H9 (cell line): ENCODE results near the gene ENOX1. TPM values are rescaled to one million over a fixed set of nuclear protein-coding genes. Genes with fewer than 3 reads are reported as not detected.

Source experiments
- DNase-seq: peaks from one replicate; pipeline ENCODE4 v3.0.0-alpha.2; 2017
- H2AFZ ChIP-seq: one replicate; pipeline ENCODE4 v1.6.1; 2013; ENCODE audit warnings: mild to moderate bottlenecking, low read length, control low read depth, moderate library complexity
- H2AK5ac ChIP-seq: 2 replicates; pipeline ENCODE4 v1.6.1; 2013; ENCODE audit warnings: low read length, control low read depth, mixed read lengths; ENCODE audit not compliant: insufficient read length
- H2BK120ac ChIP-seq: one replicate; pipeline ENCODE4 v1.6.1; 2013; ENCODE audit warnings: low read depth, mild to moderate bottlenecking, low read length, control low read depth, inconsistent platforms; ENCODE audit not compliant: poor library complexity, severe bottlenecking
- H2BK12ac ChIP-seq: 2 replicates; pipeline ENCODE4 v1.6.1; 2013; ENCODE audit warnings: low read length, control low read depth, mixed read lengths, low read depth; ENCODE audit not compliant: insufficient read length
- H2BK15ac ChIP-seq: 2 replicates; pipeline ENCODE4 v1.6.1; 2013; ENCODE audit warnings: low read depth, low read length, control low read depth
- H2BK20ac ChIP-seq: one replicate; pipeline ENCODE4 v1.6.1; 2013; ENCODE audit warnings: low read depth, mild to moderate bottlenecking, low read length, control low read depth, inconsistent platforms; ENCODE audit not compliant: poor library complexity, severe bottlenecking
- H2BK5ac ChIP-seq: 2 replicates; pipeline ENCODE4 v1.6.1; 2013; ENCODE audit warnings: low read length, control low read depth, mixed read lengths; ENCODE audit not compliant: insufficient read length
- H3K14ac ChIP-seq: 2 replicates; pipeline ENCODE4 v1.6.1; 2013; ENCODE audit warnings: low read length, control low read depth; ENCODE audit not compliant: insufficient read depth
- H3K18ac ChIP-seq: 2 replicates; pipeline ENCODE4 v1.6.1; 2013; ENCODE audit warnings: low read depth, mild to moderate bottlenecking, mixed read lengths, low read length, control low read depth; ENCODE audit not compliant: insufficient read length
- H3K23ac ChIP-seq: 2 replicates; pipeline ENCODE4 v1.6.1; 2013; ENCODE audit warnings: low read length, control low read depth, mixed read lengths, low read depth; ENCODE audit not compliant: insufficient read length
- H3K23me2 ChIP-seq: 2 replicates; pipeline ENCODE4 v1.6.1; 2013; ENCODE audit warnings: low read depth, mild to moderate bottlenecking, mixed read lengths, low read length, control low read depth; ENCODE audit not compliant: insufficient read length, poor library complexity, severe bottlenecking
- H3K27ac ChIP-seq: 2 replicates; pipeline ENCODE4 v1.5.1; 2013; ENCODE audit warnings: low read length, control low read depth, mixed read lengths, low read depth; ENCODE audit not compliant: insufficient read length
- H3K27me3 ChIP-seq: 2 replicates; pipeline ENCODE4 v1.6.1; 2013; ENCODE audit warnings: low read length, control low read depth, inconsistent platforms; ENCODE audit not compliant: insufficient read depth
- H3K4ac ChIP-seq: 2 replicates; pipeline ENCODE4 v1.6.1; 2013; ENCODE audit warnings: low read depth, mild to moderate bottlenecking, control low read depth, inconsistent platforms, low read length, moderate library complexity
- H3K4me1 ChIP-seq: 2 replicates; pipeline ENCODE4 v1.6.1; 2013; ENCODE audit warnings: low read length, control low read depth, inconsistent platforms; ENCODE audit not compliant: insufficient read depth
- H3K4me2 ChIP-seq: 2 replicates; pipeline ENCODE4 v1.6.1; 2013; ENCODE audit warnings: low read length, control low read depth, mixed read lengths; ENCODE audit not compliant: insufficient read length, insufficient read depth
- H3K56ac ChIP-seq: 2 replicates; pipeline ENCODE4 v1.6.1; 2013; ENCODE audit warnings: low read depth, mild to moderate bottlenecking, mixed read lengths, low read length, control low read depth; ENCODE audit not compliant: insufficient read length
- H3K79me1 ChIP-seq: 2 replicates; pipeline ENCODE4 v1.6.1; 2013; ENCODE audit warnings: low read depth, mild to moderate bottlenecking, moderate library complexity, low read length, control low read depth, inconsistent platforms; ENCODE audit not compliant: insufficient read depth, poor library complexity, severe bottlenecking
- H3K79me2 ChIP-seq: 2 replicates; pipeline ENCODE4 v1.6.1; 2013; ENCODE audit warnings: low read length, control low read depth, inconsistent platforms; ENCODE audit not compliant: insufficient read depth
- H3K9ac ChIP-seq: 2 replicates; pipeline ENCODE4 v1.6.1; 2013; ENCODE audit warnings: low read length, control low read depth, mixed read lengths; ENCODE audit not compliant: insufficient read length; ENCODE audit errors: extremely low read depth
- H3K9me3 ChIP-seq: one replicate; pipeline ENCODE4 v1.6.1; 2013; ENCODE audit warnings: low read depth, low read length, inconsistent platforms; ENCODE audit not compliant: control insufficient read depth
- H3T11ph ChIP-seq: one replicate; pipeline ENCODE4 v1.6.1; 2013; ENCODE audit warnings: mild to moderate bottlenecking, low read length, control low read depth, inconsistent platforms
- H4K20me1 ChIP-seq: one replicate; pipeline ENCODE4 v1.6.1; 2013; ENCODE audit not compliant: control insufficient read depth, insufficient read length, insufficient read depth
- H4K5ac ChIP-seq: 2 replicates; pipeline ENCODE4 v1.6.1; 2013; ENCODE audit warnings: low read depth, mild to moderate bottlenecking, mixed read lengths, low read length, control low read depth; ENCODE audit not compliant: insufficient read length
- H4K8ac ChIP-seq: replicated peaks from 2 replicates; pipeline ENCODE4 v1.6.1; 2013; ENCODE audit warnings: low read length, control low read depth, mixed read lengths, low read depth; ENCODE audit not compliant: insufficient read length
- H4K91ac ChIP-seq: 2 replicates; pipeline ENCODE4 v1.6.1; 2013; ENCODE audit warnings: low read depth, mild to moderate bottlenecking, moderate library complexity, mixed read lengths, low read length, control low read depth; ENCODE audit not compliant: insufficient read length
- H3K27ac Mint-ChIP-seq, 3 experiments: 2 replicates in 2 of 3; 3 replicates in 1 of 3; pipeline ENCODE4 v1.8.0; 2020 to 2021; ENCODE audit warnings: mixed read lengths in 3 of 3, mild to moderate bottlenecking in 1 of 3, moderate library complexity in 1 of 3
- H3K27me3 Mint-ChIP-seq: 2 replicates; pipeline ENCODE4 v1.8.0; 2021; ENCODE audit warnings: low read depth, mild to moderate bottlenecking, moderate library complexity, mixed read lengths
- H3K36me3 Mint-ChIP-seq, 3 experiments: 2 replicates in 2 of 3; 3 replicates in 1 of 3; pipeline ENCODE4 v1.8.0; 2020 to 2021; ENCODE audit warnings: low read depth in 3 of 3, mixed read lengths in 3 of 3; ENCODE audit not compliant: insufficient read depth in 1 of 3
- H3K4me1 Mint-ChIP-seq, 2 experiments: 2 replicates each; pipeline ENCODE4 v1.8.0; 2020; ENCODE audit warnings: mixed read lengths in 2 of 2
- H3K4me3 Mint-ChIP-seq, 2 experiments: 2 replicates in 1 of 2; 3 replicates in 1 of 2; pipeline ENCODE4 v1.8.0; 2020 to 2021; ENCODE audit warnings: mild to moderate bottlenecking in 2 of 2, mixed read lengths in 2 of 2, moderate library complexity in 1 of 2
- H3K9me3 Mint-ChIP-seq, 2 experiments: 2 replicates in 1 of 2; 3 replicates in 1 of 2; pipeline ENCODE4 v1.8.0; 2020; ENCODE audit warnings: mild to moderate bottlenecking in 2 of 2, mixed read lengths in 2 of 2, moderate library complexity in 1 of 2
- CTCF ChIP-seq: fragments of 200-600 bp; sonication (generic); conservative IDR thresholded peaks from 3 replicates; pipeline ENCODE4 v1.8.0; 2021; ENCODE audit warnings: antibody characterized with exemption, mild to moderate bottlenecking
- WGBS: extraction: QIAGEN DNeasy Blood & Tissue Kit; methylation state at CpG from one replicate; pipeline ENCODE4 v1.1.7; 2013; ENCODE audit warnings: missing lambda C conversion rate, low lambda C conversion rate, mixed read lengths; ENCODE audit not compliant: insufficient read length; ENCODE audit errors: extremely low coverage; 5-methylcytosine and 5-hydroxymethylcytosine counted together
- total RNA-seq: library from RNA; stranded (reverse); gene quantifications from 2 replicates; pipeline ENCODE4 v1.2.1, GENCODE V29; 2021

ENOX1 gene
- total RNA-seq, 1 experiment from 2014 or later: 0.24 TPM

- H3K9me3 ChIP-seq: no peaks in the 10 kb centered on the region
- no peak overlapping the region for H4K8ac ChIP-seq
- no peaks in the 10 kb centered on the region; the same call in 1 of the 2 replicates for H3K4me1 ChIP-seq
- no peak overlapping the region for H2BK20ac ChIP-seq
- peak overlapping the region; percentile 75 to 92 for H3K4me3 Mint-ChIP-seq
- no peak overlapping the region for H3T11ph ChIP-seq
- no peaks in the 10 kb centered on the region for H4K20me1 ChIP-seq
- H3K23ac ChIP-seq: no peak overlapping the region
- H2BK12ac ChIP-seq: no peak overlapping the region
- peaks cover 17% of the 10 kb centered on the region in 2 experiments for H3K4me1 Mint-ChIP-seq
- no peaks in the 10 kb centered on the region for H3K36me3 Mint-ChIP-seq
- H2BK120ac ChIP-seq: no peak overlapping the region
- no peak overlapping the region for H4K91ac ChIP-seq
- no peak overlapping the region for H3K9ac ChIP-seq
- DNase-seq: no peak
- no peak overlapping the region for H2BK5ac ChIP-seq
- H4K5ac ChIP-seq: no peak overlapping the region
- H3K23me2 ChIP-seq: peaks cover 15% of the 10 kb centered on the region
- WGBS: no CpG with 5 or more reads among the region's 28 CpGs
- no peak overlapping the region for H2AFZ ChIP-seq
- no peaks in the 10 kb centered on the region for H3K79me1 ChIP-seq
- H2BK15ac ChIP-seq: no peak overlapping the region
- peak overlapping the region; percentile 69 for H3K4me2 ChIP-seq
- H3K27ac ChIP-seq: no peak overlapping the region
- no peak overlapping the region for H3K27ac Mint-ChIP-seq
- peaks cover 6% of the 10 kb centered on the region; the same call in 1 of the 2 replicates for H3K27me3 ChIP-seq
- no peak overlapping the region for H3K56ac ChIP-seq
- TF ChIP-seq CTCF: no peak
- no peaks in the 10 kb centered on the region for H3K79me2 ChIP-seq
- H3K4ac ChIP-seq: no peak overlapping the region
- H3K27me3 Mint-ChIP-seq: peaks cover 77% of the 10 kb centered on the region
- no peak overlapping the region for H3K14ac ChIP-seq
- H3K9me3 Mint-ChIP-seq: no peaks in the 10 kb centered on the region
- no peak overlapping the region for H3K18ac ChIP-seq
- no peak overlapping the region for H2AK5ac ChIP-seq
These were observed 353 bp downstream of the ENOX1 start for GRCh38 chr13:43786472-43786765.
